OCI-LY1 (cell line): ENCODE measurements around the gene RAD51B.
A peak's percentile ranks its signal among the peaks of the same experiment; 100 is the strongest.

Experiments
- H2AFZ ChIP-seq: fragments of 200-600 bp; sonication (generic), shearing (Covaris generic); 2 replicates; pipeline ENCODE4 v1.6.0; 2014; ENCODE audit warnings: antibody characterized with exemption, mild to moderate bottlenecking, low read length
- H3F3A ChIP-seq: fragments of 200-600 bp; sonication (generic), shearing (Covaris generic); 2 replicates; pipeline ENCODE4 v1.6.0; 2014; ENCODE audit warnings: mild to moderate bottlenecking, antibody characterized with exemption, low read length, moderate library complexity; ENCODE audit not compliant: insufficient read depth
- H3K27ac ChIP-seq: fragments of 200-600 bp; sonication (generic); 2 replicates; pipeline ENCODE4 v1.5.1; 2014; ENCODE audit warnings: low read length, mixed run types, mild to moderate bottlenecking, low read depth; ENCODE audit not compliant: poor library complexity, severe bottlenecking
- H3K27me3 ChIP-seq: fragments of 200-600 bp; sonication (generic); 2 replicates; pipeline ENCODE4 v1.6.0; 2014; ENCODE audit warnings: antibody characterized with exemption, mild to moderate bottlenecking, low read length, moderate library complexity; ENCODE audit not compliant: insufficient read depth
- H3K36me3 ChIP-seq: fragments of 200-600 bp; sonication (generic); 2 replicates; pipeline ENCODE4 v1.6.1; 2014; ENCODE audit warnings: mild to moderate bottlenecking, antibody characterized with exemption, low read length, moderate library complexity, mixed read lengths; ENCODE audit not compliant: insufficient read depth
- H3K4me1 ChIP-seq: fragments of 200-600 bp; sonication (generic); 2 replicates; pipeline ENCODE4 v1.5.1; 2014; ENCODE audit warnings: mild to moderate bottlenecking, low read length, moderate library complexity; ENCODE audit not compliant: insufficient read depth, severe bottlenecking
- H3K4me2 ChIP-seq: fragments of 200-600 bp; sonication (generic), shearing (Covaris generic); 2 replicates; pipeline ENCODE4 v1.6.1; 2014; ENCODE audit warnings: low read length
- H3K4me3 ChIP-seq: fragments of 200-600 bp; sonication (generic); 2 replicates; pipeline ENCODE4 v1.5.1; 2014; ENCODE audit warnings: low read length, low read depth, mild to moderate bottlenecking, mixed read lengths; ENCODE audit not compliant: poor library complexity, severe bottlenecking
- H3K79me2 ChIP-seq: fragments of 200-600 bp; shearing (Covaris generic); 2 replicates; pipeline ENCODE4 v1.6.1; 2016; ENCODE audit warnings: mixed run types, low read length, mixed read lengths; ENCODE audit not compliant: insufficient read depth
- H3K9ac ChIP-seq: fragments of 200-600 bp; sonication (generic), shearing (Covaris generic); 2 replicates; pipeline ENCODE4 v1.6.1; 2014; ENCODE audit warnings: mild to moderate bottlenecking, low read length, mixed read lengths
- H3K9me2 ChIP-seq: fragments of 200-600 bp; sonication (generic), shearing (Covaris generic); 2 replicates; pipeline ENCODE4 v1.6.1; 2014; ENCODE audit warnings: low read depth, mild to moderate bottlenecking, low read length, mixed read lengths
- H3K9me3 ChIP-seq: fragments of 200-600 bp; shearing (Covaris generic); 2 replicates; pipeline ENCODE4 v1.6.1; 2014; ENCODE audit warnings: low read length, mixed read lengths
- H4K20me1 ChIP-seq: fragments of 200-600 bp; sonication (generic), shearing (Covaris generic); 2 replicates; pipeline ENCODE4 v1.6.0; 2016; ENCODE audit warnings: mild to moderate bottlenecking, low read length; ENCODE audit not compliant: insufficient read depth
- CTCF ChIP-seq: fragments of 200-600 bp; sonication (generic), shearing (Covaris generic); IDR thresholded peaks from 2 replicates; pipeline ENCODE4 v1.5.1; 2017; ENCODE audit warnings: mild to moderate bottlenecking, antibody characterized with exemption, low read length, moderate library complexity, mixed read lengths
- EZH2 ChIP-seq: fragments of 200-600 bp; sonication (generic), shearing (Covaris generic); IDR thresholded peaks from 2 replicates; pipeline ENCODE4 v1.8.0; 2017; ENCODE audit warnings: borderline replicate concordance, mixed run types, mild to moderate bottlenecking, antibody characterized with exemption, low read length, moderate library complexity, mixed read lengths

The RAD51B gene

GRCh38 chr14:68306934-68307789 lies 487.6 kb downstream of the RAD51B start:
- Histone ChIP-seq H3K27me3 (no peaks in the 10 kb centered on the region), H3F3A (no peaks in the 10 kb centered on the region), H3K79me2 (no peaks in the 10 kb centered on the region), H3K9ac (no peak overlapping the region; the same call in 1 of the 2 replicates), H3K9me3 (0 out of 2 replicates have a peak, but pooled peaks cover 2% of the 10 kb centered on the region), H3K9me2 (no peaks in the 10 kb centered on the region), H3K4me1 (peaks cover 54% of the 10 kb centered on the region), H3K27ac (peak overlapping the region; percentile 79), H4K20me1 (no peaks in the 10 kb centered on the region), H3K4me3 (no peak overlapping the region), H3K36me3 (no peaks in the 10 kb centered on the region), H2AFZ (no peak overlapping the region), H3K4me2 (peak overlapping the region; percentile 37; the same call in 1 of the 2 replicates)
- TF ChIP-seq EZH2 (no peak), CTCF (no peak)

GRCh38 chr14:68307790-68308168 lies 488.2 kb downstream of the RAD51B start:
- Histone ChIP-seq H3K4me2 (no peak overlapping the region), H3K27me3 (no peaks in the 10 kb centered on the region), H3F3A (no peaks in the 10 kb centered on the region), H3K27ac (peak overlapping the region; percentile 79), H4K20me1 (no peaks in the 10 kb centered on the region), H3K36me3 (no peaks in the 10 kb centered on the region), H3K9ac (no peak overlapping the region), H3K4me1 (peaks cover 60% of the 10 kb centered on the region), H2AFZ (no peak overlapping the region), H3K4me3 (no peak overlapping the region), H3K79me2 (no peaks in the 10 kb centered on the region), H3K9me3 (no peaks in the 10 kb centered on the region), H3K9me2 (no peaks in the 10 kb centered on the region)
- TF ChIP-seq EZH2, result no peak

- no peaks in the 10 kb centered on the region for H4K20me1 ChIP-seq
- H3K79me2 ChIP-seq, result no peaks in the 10 kb centered on the region
- H3K9me3 ChIP-seq, result no peaks in the 10 kb centered on the region
- no peaks in the 10 kb centered on the region for H3F3A ChIP-seq
- no peaks in the 10 kb centered on the region for H3K27me3 ChIP-seq
- no peak overlapping the region for H2AFZ ChIP-seq
- TF ChIP-seq CTCF (no peak), EZH2 (no peak)
- no peaks in the 10 kb centered on the region for H3K36me3 ChIP-seq
- H3K4me1 ChIP-seq, result peaks cover 71% of the 10 kb centered on the region
- no peak overlapping the region for H3K4me2 ChIP-seq
- no peaks in the 10 kb centered on the region for H3K9me2 ChIP-seq
- peak overlapping the region; percentile 37 for H3K27ac ChIP-seq
- H3K9ac ChIP-seq, result no peak overlapping the region; the same call in 1 of the 2 replicates
- no peak overlapping the region for H3K4me3 ChIP-seq
These were observed 489.3 kb downstream of the RAD51B start for GRCh38 chr14:68308726-68309520.
